Measurements from ENCODE around the gene KCNH8.

KCNH8 gene

DNA sequence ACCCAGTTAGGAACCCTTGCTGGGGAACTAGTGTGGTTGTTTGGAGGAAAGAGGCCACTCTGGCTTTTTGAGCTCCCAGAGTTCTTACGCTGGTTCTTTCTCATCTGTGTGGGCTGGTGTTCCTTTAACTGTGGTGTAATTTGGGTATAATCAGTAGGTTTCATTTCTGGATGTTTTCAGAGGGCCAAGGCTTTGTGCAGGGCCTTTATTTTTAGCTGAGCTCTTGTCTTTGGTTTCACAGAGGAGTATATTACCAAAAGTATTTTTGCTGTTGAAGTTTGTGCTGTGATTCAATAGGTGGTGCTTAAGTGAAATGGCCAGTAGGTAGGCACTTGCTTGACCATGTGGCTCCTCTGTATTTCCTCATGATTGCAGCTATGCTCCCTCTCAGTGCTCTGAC lies 357.9 kb downstream of the KCNH8 start:
- DNase-seq, result no peak

DNA sequence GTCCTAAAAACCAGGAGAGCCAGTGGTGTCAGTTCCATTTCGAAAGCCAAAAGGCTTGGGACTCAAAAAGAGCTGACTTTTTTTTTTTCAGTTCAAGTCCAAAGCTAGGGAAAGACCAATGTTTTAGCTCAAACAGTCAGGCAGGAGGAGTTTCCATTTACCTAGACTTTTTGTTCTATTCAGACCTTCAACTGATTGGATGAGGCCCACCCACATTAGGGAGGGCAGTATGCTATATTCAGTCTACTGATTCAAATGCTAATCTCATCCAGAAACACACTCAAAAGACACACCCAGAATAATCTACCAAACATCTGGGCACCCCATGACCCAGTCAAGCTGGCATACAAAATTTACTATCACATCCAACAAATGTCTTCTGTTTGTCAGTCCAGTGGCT lies 374.0 kb downstream of the KCNH8 start:
- DNase-seq, result no peak

DNA sequence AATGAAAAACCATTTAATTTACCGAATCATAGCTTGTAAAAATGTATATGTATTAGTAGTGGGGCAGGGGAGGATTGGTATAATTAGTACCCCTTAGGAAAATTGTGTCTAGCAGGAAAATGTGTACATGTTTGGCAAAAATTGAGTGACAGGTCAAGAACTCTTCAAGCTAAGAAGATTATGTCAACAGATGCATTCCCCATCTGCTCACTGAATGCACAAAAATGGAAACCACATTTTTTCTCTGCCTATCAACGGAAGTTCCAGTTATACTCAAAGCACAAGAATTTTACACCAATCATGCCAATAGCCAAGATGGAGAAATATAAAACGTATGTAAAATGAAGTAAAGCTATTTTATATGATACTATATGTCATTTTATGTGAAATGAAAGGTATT lies 377.8 kb downstream of the KCNH8 start:
- DNase-seq, result no peak

DNA sequence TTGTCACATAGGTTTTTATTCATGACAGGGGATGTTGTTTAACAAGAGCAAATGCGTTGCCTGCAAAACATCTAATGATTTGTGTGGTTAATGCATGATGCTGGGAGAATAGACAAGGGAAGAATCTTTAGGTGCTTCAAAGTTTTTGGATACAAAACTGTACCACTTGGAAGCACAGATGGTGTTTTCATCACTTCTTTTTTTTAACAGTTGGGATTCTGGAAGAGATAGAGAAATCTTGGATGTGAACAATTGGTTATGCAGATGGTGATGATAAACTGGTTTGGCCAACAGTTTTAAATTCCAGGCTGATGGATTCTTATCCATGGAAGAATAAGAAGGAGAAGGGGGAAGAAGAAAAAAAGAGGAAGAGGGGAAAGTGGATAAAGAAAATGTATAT lies 379.4 kb downstream of the KCNH8 start:
- no peak for DNase-seq

DNA sequence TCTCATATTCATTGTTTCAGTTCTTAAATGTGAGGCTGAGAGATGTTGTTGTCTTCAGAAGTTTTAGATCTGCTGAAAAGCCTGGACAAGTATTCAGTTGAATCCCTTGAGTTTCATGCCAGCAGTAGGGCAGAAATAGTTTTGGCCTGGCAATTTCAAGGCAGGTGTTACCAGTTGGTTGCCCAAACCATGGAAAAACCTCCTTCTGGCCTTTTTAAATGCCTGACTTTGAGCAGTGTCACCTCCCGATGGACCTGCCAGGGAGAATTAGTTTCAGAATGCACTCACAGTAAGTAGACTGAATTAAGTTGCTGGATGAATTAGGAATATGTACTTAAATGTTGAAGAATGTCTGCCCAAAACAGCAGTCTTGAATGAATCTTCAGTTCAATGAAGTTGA lies 383.1 kb downstream of the KCNH8 start:
- no peak for DNase-seq

DNA sequence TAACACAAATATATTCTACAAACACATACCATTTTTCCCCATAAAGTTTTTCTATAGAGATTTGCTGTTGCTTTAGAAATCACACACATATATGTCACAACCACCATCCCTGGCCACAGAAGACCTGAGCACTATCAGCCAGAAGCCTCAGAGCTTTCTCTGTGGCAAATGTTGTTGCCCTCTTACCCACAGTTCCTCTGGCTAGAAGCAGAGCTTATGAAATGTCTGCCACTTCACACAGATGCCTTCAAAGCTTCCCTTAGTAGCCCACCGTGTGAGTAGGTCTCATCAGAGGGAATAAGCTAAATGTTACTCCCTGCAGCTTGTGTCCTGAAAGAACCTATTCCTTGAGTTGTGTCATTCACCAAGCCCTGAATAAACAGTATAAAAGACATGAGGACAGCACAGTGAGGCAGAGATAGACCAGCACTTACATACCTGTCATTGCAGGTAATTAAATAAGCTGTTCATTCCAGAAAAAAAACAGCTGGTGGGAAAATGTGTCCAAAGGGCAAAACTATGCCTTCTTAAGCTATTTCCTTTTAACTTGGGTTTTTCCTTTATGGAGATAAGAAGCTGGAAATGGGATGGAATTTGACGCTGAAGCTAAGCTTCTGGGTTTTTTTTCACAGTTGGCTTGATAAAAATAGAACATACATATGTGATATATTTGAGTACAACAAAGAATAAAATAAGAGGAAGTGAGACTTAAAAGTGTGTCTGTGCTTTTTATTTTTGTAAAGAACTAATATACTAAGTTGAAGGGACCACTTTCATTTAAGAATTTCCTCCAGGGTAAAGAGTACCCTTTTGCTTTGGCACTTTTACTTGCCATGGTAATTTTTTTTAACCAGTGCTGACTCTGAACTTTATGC lies 391.4 kb downstream of the KCNH8 start:
- no peak for DNase-seq

DNA sequence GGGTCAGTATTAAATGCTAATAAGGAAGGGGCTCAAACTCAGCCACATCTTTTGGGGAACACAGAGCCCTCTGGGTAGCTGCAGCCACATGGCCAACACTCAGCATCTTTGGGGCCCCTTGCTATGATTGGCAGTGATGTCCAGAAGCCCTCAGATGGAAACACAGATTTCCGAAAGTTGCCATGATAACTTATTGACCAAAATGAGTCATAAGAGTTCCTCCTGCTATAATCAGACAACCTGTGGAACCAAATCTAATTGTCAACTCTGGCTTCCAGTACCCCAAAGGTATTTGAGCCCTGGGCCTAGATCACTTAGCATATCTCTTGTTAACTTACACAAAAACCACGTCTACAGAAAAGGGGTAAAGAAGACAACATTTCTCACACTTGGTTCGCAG lies 392.2 kb downstream of the KCNH8 start:
- no peak for DNase-seq

DNA sequence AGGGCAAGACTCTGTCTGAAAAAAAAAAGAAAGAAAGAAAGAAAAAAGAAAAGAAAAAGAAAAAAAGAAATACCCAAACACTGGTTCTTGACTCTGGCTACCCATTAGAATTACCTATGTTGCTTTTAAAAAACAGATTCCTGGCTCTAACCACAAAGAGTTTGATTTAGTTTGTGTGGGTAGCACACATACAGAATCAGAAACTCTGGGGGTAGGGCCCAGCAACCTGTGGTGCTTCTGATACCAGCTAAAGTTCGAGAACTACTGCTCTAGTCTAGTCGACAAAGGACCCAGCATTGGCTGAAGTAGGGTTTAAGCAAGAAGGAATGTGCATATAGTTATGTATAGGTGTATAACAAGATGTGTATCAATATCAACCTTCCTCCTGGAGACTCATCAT lies 393.0 kb downstream of the KCNH8 start:
- DNase-seq, result no peak

DNA sequence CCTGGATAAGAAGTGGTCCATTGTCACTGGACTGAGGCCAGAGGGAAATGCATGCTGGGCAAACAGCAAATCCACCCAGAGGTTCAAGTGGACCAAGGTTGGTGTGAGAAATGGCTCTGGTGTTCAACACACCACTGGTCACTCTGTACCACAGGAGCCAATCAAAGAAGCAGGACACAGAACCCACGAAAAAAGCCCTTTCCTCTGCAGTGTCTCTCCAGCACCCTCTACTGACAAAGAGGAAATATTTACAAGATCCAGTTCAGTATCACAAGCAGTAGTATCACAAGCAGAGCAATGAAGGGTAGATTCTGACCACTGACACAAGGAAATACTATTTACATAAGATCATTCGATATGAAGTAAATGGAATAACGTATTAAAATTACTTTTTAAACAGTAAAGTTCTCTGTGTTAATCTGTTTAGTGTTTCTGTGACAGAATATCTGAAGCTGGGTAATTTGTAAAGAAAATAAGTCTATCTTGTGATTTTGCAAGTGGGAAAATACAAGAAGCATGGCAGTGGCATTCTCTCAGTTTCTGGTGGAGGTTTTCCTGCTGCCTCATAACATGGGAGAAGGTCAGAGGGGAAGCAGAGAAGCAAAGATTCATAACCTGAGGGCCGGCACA lies 395.0 kb downstream of the KCNH8 start:
- no peak for DNase-seq

DNA sequence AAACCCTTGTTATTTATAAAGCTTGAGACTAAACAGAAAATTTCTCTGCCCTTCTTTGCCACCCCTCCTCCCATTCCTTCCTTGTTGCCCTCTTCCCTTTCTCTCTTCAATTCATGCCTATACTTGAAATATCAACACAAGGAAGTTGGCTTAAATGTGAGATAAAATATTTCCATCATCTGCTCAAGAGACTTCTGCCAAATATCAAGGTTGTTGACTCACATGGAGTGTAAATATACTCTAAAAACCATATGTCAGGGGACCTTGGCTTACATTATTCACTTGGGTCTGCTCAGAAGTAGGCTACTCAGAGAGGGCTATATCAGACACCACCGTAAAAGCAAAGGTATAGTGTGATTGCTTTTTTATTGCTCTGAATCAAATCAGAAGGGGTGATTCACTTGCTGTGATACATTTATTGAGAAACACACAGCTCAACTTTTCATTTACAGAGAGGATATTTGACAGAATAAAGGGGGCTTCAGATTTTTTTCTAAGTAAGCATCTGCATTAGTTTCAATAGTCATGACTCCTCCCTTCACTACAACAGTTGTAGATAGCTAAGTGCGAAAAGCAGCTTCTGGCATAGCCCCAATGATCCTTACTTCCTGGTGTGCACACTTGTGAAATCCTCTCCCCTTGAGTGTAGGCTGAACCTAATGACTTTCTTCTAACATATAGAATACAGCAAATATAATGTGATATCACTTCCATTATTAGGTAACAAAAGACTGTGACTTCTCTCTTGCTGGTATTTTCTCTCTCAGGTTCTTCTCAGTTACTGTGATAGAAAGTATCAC lies 399.6 kb downstream of the KCNH8 start:
- no peak for DNase-seq

DNA sequence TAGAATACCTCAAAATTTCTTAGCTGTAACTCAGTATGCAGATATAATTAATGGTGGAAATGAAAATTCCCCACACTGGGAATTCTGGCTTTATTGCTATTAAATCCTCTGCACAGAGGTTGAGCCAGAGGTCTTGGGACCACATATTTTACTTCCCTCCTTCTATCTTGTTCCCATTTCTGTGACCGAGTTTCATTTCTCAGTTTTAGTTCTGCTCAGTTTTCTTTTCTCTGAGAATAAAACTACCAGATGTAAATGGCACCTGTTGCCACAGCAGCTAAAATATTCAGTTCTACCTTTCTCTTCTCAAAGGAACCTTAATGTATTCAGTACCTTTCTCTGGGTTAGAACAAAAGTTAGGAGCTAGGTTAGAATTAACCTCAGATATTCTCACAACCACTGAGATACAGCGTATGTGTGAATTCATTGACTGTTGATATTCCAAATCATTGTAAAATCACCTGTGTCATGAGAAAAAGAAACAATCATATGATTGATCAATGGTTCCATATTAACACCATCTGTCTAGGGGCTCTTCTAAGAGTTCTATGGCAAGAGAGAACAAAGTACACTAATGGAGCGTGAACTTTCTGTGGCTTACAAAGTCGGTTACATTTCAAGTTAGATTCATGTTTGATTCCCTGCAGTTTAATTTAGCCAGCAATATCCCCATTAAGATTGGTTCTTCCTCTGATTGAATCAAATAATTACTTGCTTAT lies 411.6 kb downstream of the KCNH8 start:
- DNase-seq, result no peak

DNA sequence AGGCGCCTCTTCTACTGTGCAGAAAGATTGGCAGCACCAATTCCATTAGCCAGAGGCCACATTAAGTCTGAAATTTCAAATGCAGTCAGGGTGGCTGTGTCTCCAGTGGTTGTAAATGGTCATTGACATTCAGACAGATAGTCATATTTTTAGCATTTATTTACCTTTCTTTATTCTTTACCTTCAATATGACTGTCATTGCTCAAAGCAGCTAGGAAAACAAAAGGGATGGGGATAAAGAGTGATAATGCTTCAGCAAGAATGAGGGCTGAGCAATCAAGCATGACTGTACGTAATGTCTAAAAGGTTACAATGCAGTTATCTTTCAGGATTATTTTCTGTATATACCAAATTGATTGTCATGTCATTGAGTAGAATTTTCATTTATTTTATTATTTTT lies 425.3 kb downstream of the KCNH8 start:
- no peak for DNase-seq

DNA sequence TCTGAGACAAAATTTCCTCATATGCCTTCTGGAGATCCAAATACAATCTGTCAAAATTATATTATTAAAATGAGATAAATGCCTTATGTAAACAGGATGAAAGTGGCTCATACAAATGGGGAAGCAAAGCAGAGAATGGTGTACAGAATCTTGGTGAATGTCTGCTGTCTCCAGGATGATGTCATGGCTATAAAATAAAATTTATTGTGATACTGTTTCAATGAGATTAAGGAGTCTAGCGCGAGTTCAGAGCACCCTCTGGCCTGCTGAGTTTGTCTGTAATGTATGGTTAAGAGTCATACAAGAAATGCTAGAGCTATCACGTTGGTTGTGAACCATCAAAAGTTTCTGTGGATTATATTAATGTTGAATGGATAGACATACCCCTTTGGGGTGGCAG lies 426.0 kb downstream of the KCNH8 start:
- DNase-seq, result no peak

DNA sequence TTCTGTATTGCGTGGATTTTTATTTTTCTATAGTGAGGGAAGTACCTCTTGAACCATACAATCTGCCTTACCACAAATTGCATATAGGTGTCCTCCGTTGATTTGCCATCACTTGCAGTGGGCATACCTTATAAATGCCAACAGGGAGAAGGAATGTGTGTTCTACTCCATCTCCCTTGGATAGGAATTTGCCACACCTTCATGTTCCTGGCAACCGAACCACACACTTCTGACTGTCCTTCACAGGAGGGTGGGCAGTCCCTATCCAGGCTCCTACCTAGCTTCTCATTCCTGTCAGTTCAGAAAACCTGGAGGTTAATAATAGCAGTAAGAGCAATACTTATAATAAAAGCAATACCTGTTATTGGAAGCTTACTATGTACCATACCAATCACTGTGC lies 428.0 kb downstream of the KCNH8 start:
- no peak for DNase-seq

All from central memory CD4-positive, alpha-beta T cell (primary cell).